HG02610 (cell line): Measurements from ENCODE around the gene MACC1.

ENCODE experiments used
- ATAC-seq: cut with Tn5 transposase; IDR thresholded peaks from one replicate; pipeline ENCODE4 v1.9.1; 2021; ENCODE audit warnings: mild to moderate bottlenecking, moderate library complexity; ENCODE audit not compliant: unreplicated experiment

The MACC1 gene

GRCh38 chr7:20085086-20085485 lies 132.1 kb downstream of the MACC1 start:
- no peak for ATAC-seq
